ENCODE data around the gene ADARB2. TPM values are rescaled to one million over a fixed set of nuclear protein-coding genes. Genes with fewer than 3 reads are reported as not detected.

ADARB2 gene
- total and polyA plus RNA-seq, 2 donors (not counting 1 experiment from before 2014, with no cell fraction given): not detected

GRCh38 chr10:1411451-1411850 lies 325.9 kb downstream of the ADARB2 start:
- Histone ChIP-seq H3K36me3 (ENCODE audit: control insufficient read depth, insufficient read depth, low read length) (no peaks in the 10 kb centered on the region), H3K27me3 (ENCODE audit: control insufficient read depth, insufficient read depth, low read length) (no peaks in the 10 kb centered on the region), H3K4me1 (ENCODE audit: control insufficient read depth, extremely low read depth, insufficient read depth, low read length) (no peaks in the 10 kb centered on the region), H3K79me2 (ENCODE audit: control insufficient read depth, insufficient read depth, low read length) (no peaks in the 10 kb centered on the region), H3K4me3 (replicated peaks in 1 of 4; ENCODE audit: control extremely low read depth in 1 of 4, insufficient read depth in 1 of 4, low read depth in 3 of 4, low read length in 4 of 4) (no peak overlapping the region), H3K27ac (ENCODE audit: insufficient read depth, low read length) (no peak overlapping the region), H3K4me2 (ENCODE audit: extremely low read depth, insufficient read depth, low read length) (no peak overlapping the region), H3K9me3 (ENCODE audit: control insufficient read depth, insufficient read depth, low read depth, low read length) (no peaks in the 10 kb centered on the region), H4K20me1 (ENCODE audit: control insufficient read depth, extremely low read depth, insufficient read depth, low read length) (no peaks in the 10 kb centered on the region), H2AFZ (ENCODE audit: low read length) (no peak overlapping the region), H3K9ac (ENCODE audit: insufficient read depth, low read length) (no peak overlapping the region)
- no peak for TF ChIP-seq CTCF (conservative IDR thresholded peaks at IDR 0.05 in 1 of 2, IDR thresholded peaks at IDR 0.05 in 1 of 2; ENCODE audit: low read depth in 1 of 2, low read length in 2 of 2)
- TF ChIP-seq EZH2 (IDR thresholded peaks at IDR 0.05; ENCODE audit: low read length, missing control alignments): no peak
- no peak for DNase-seq (ENCODE audit: low read depth in 2 of 2)

- H3K36me3 ChIP-seq (ENCODE audit: control insufficient read depth, insufficient read depth, low read length): no peaks in the 10 kb centered on the region
- no peak for DNase-seq (ENCODE audit: low read depth in 2 of 2)
- TF ChIP-seq CTCF (conservative IDR thresholded peaks at IDR 0.05 in 1 of 2, IDR thresholded peaks at IDR 0.05 in 1 of 2; ENCODE audit: low read depth in 1 of 2, low read length in 2 of 2) (no peak), EZH2 (IDR thresholded peaks at IDR 0.05; ENCODE audit: low read length, missing control alignments) (no peak)
- no peaks in the 10 kb centered on the region for H3K79me2 ChIP-seq (ENCODE audit: control insufficient read depth, insufficient read depth, low read length)
- H3K4me2 ChIP-seq (ENCODE audit: extremely low read depth, insufficient read depth, low read length): no peak overlapping the region
- H2AFZ ChIP-seq (ENCODE audit: low read length): no peak overlapping the region
- no peaks in the 10 kb centered on the region for H3K9me3 ChIP-seq (ENCODE audit: control insufficient read depth, insufficient read depth, low read depth, low read length)
- H3K9ac ChIP-seq (ENCODE audit: insufficient read depth, low read length): no peak overlapping the region
- H4K20me1 ChIP-seq (ENCODE audit: control insufficient read depth, extremely low read depth, insufficient read depth, low read length): no peaks in the 10 kb centered on the region
- no peak overlapping the region for H3K4me3 ChIP-seq (replicated peaks in 1 of 4; ENCODE audit: control extremely low read depth in 1 of 4, insufficient read depth in 1 of 4, low read depth in 3 of 4, low read length in 4 of 4)
- H3K27ac ChIP-seq (ENCODE audit: insufficient read depth, low read length): no peak overlapping the region
- no peaks in the 10 kb centered on the region for H3K27me3 ChIP-seq (ENCODE audit: control insufficient read depth, insufficient read depth, low read length)
- no peaks in the 10 kb centered on the region for H3K4me1 ChIP-seq (ENCODE audit: control insufficient read depth, extremely low read depth, insufficient read depth, low read length)
Observed at GRCh38 chr10:1410469-1411395, 326.6 kb downstream of the ADARB2 start.

GRCh38 chr10:1410032-1410431 lies 327.3 kb downstream of the ADARB2 start:
- no peak overlapping the region for H2AFZ ChIP-seq (ENCODE audit: low read length)
- no peak overlapping the region for H3K4me3 ChIP-seq (replicated peaks in 1 of 4; ENCODE audit: control extremely low read depth in 1 of 4, insufficient read depth in 1 of 4, low read depth in 3 of 4, low read length in 4 of 4)
- H3K27me3 ChIP-seq (ENCODE audit: control insufficient read depth, insufficient read depth, low read length): no peaks in the 10 kb centered on the region
- no peak overlapping the region for H3K4me2 ChIP-seq (ENCODE audit: extremely low read depth, insufficient read depth, low read length)
- DNase-seq (ENCODE audit: low read depth in 2 of 2): no peak
- H3K79me2 ChIP-seq (ENCODE audit: control insufficient read depth, insufficient read depth, low read length): no peaks in the 10 kb centered on the region
- no peaks in the 10 kb centered on the region for H4K20me1 ChIP-seq (ENCODE audit: control insufficient read depth, extremely low read depth, insufficient read depth, low read length)
- no peak overlapping the region for H3K27ac ChIP-seq (ENCODE audit: insufficient read depth, low read length)
- TF ChIP-seq CTCF (conservative IDR thresholded peaks at IDR 0.05 in 1 of 2, IDR thresholded peaks at IDR 0.05 in 1 of 2; ENCODE audit: low read depth in 1 of 2, low read length in 2 of 2) (no peak), EZH2 (IDR thresholded peaks at IDR 0.05; ENCODE audit: low read length, missing control alignments) (no peak)
- H3K4me1 ChIP-seq (ENCODE audit: control insufficient read depth, extremely low read depth, insufficient read depth, low read length): no peaks in the 10 kb centered on the region
- H3K36me3 ChIP-seq (ENCODE audit: control insufficient read depth, insufficient read depth, low read length): no peaks in the 10 kb centered on the region
- H3K9ac ChIP-seq (ENCODE audit: insufficient read depth, low read length): no peak overlapping the region
- H3K9me3 ChIP-seq (ENCODE audit: control insufficient read depth, insufficient read depth, low read depth, low read length): no peaks in the 10 kb centered on the region
